Measurements from ENCODE around the gene BIN2. TPM values are rescaled to one million over a fixed set of nuclear protein-coding genes. Genes with fewer than 3 reads are reported as not detected.

BIN2 gene
- total and polyA plus RNA-seq, 2 of the 13 experiments (the other 11 are each of a cell fraction or from before 2014, with no cell fraction given): not detected

- Histone ChIP-seq H3K9ac (ENCODE audit: insufficient read depth, low read depth, low read length) (peak within 1 kb of the TSS; percentile 55), H4K20me1 (ENCODE audit: insufficient read depth, low read length) (no peaks in the 10 kb centered on the region), H3K36me3 (replicated peaks in 1 of 2; ENCODE audit: control insufficient read depth in 1 of 2, insufficient read depth in 2 of 2, low read length in 2 of 2) (no peaks in the 10 kb centered on the region; a peak in 1 of 5 replicates), H3K4me1 (ENCODE audit: insufficient read depth, low read length) (peaks cover 25% of the 10 kb centered on the region), H2AFZ (ENCODE audit: low read length) (peak within 1 kb of the TSS; percentile 71), H3K27me3 (ENCODE audit: control insufficient read depth in 1 of 2, insufficient read depth in 2 of 2, low read length in 2 of 2) (no peaks in the 10 kb centered on the region), H3K79me2 (ENCODE audit: insufficient read depth, low read length) (no peaks in the 10 kb centered on the region), H3K4me3 (replicated peaks in 1 of 3; ENCODE audit: insufficient read depth in 1 of 3, low read depth in 2 of 3, low read length in 3 of 3) (peak within 1 kb of the TSS; percentile 67 to 78 (median 69)), H3K4me2 (ENCODE audit: low read depth, low read length) (peak within 1 kb of the TSS; percentile 93), H3K9me3 (ENCODE audit: low read length) (no peaks in the 10 kb centered on the region), H3K27ac (ENCODE audit: extremely low read length, insufficient read depth, low read length) (peak within 1 kb of the TSS; percentile 70)
- ChIA-PET POLR2A (interaction anchor here (0.7 to 2.4 kb wide), 6 partner anchors 32 to 553 kb away, joined by 3 to 20 read pairs (median 3); partner anchors contain the start of genes CSRNP2 and DAZAP2), CTCF (ENCODE audit: low intra/inter-chr PET ratio, low total read pairs) (interaction anchor here (2.7 kb wide), 1 partner anchor 71 kb away, joined by 22 read pairs; no protein-coding TSS in a partner anchor)
- under 1% methylated on average over 40 of the region's 83 CpGs for WGBS (ENCODE audit: low lambda C conversion rate)
- in situ Hi-C loops (cut with HindIII; ENCODE audit: extremely low pct_ligation_motif_present, low pct_unique_long_range_greater_than_20kb) (no loop called here), intact Hi-C loops (cut with micrococcal nuclease; ENCODE audit: unreplicated experiment) (no loop called here)
- FAIRE-seq (peak; percentile 48), ATAC-seq (peak; percentile 83), DNase-seq (ENCODE audit: low spot score) (peak; percentile 56)
- BruUV-seq (replicated peaks): TSS peak; percentile 85
- 0 out of 2 replicates have a peak, but pooled peaks have one; percentile 31 for TF ChIP-seq ZNF569 (CRISPR knock-in tag; IDR thresholded peaks at IDR 0.05; ENCODE audit: borderline replicate concordance)
- TF ChIP-seq ZNF292 (CRISPR knock-in tag; IDR thresholded peaks at IDR 0.05; ENCODE audit: borderline replicate concordance, low read depth): peak; percentile 46; the same call in 1 of the 2 replicates
- TF ChIP-seq ZNF777 (CRISPR knock-in tag; IDR thresholded peaks at IDR 0.05): peak; percentile 93
- TF ChIP-seq UBTF (CRISPR knock-in tag; IDR thresholded peaks at IDR 0.05): peak; percentile 84; the same call in 1 of the 2 replicates
- TF ChIP-seq KDM2A (CRISPR knock-in tag; IDR thresholded peaks at IDR 0.05; ENCODE audit: borderline replicate concordance, low read depth): peak; percentile 32; the same call in 1 of the 2 replicates
- no peak for TF ChIP-seq SMAD3 (CRISPR knock-in tag; IDR thresholded peaks at IDR 0.05)
- TF ChIP-seq MYC (CRISPR knock-in tag; IDR thresholded peaks at IDR 0.05; ENCODE audit: borderline replicate concordance): peak; percentile 30; the same call in 1 of the 2 replicates
- TF ChIP-seq YEATS4 (CRISPR knock-in tag; IDR thresholded peaks at IDR 0.05; ENCODE audit: borderline replicate concordance): peak; percentile 75; the same call in 1 of the 2 replicates
- TF ChIP-seq ZSCAN21 (CRISPR knock-in tag; IDR thresholded peaks at IDR 0.05; ENCODE audit: borderline replicate concordance): 0 out of 2 replicates have a peak, but pooled peaks have one; percentile 0
- 0 out of 2 replicates have a peak, but pooled peaks have one; percentile 8 for TF ChIP-seq HMG20B (CRISPR knock-in tag; conservative IDR thresholded peaks at IDR 0.05)
- TF ChIP-seq SPEN (CRISPR knock-in tag; IDR thresholded peaks at IDR 0.05; ENCODE audit: low read depth): no peak
- peak; percentile 45; the same call in 1 of the 2 replicates for TF ChIP-seq ZNF790 (CRISPR knock-in tag; IDR thresholded peaks at IDR 0.05; ENCODE audit: borderline replicate concordance)
- 0 out of 2 replicates have a peak, but pooled peaks have one; percentile 49 for TF ChIP-seq ZMAT3 (CRISPR knock-in tag; conservative IDR thresholded peaks at IDR 0.05)
- no peak for TF ChIP-seq PREB (CRISPR knock-in tag; IDR thresholded peaks at IDR 0.05)
- TF ChIP-seq CTCF (CRISPR knock-in tag; IDR thresholded peaks at IDR 0.05): peak; percentile 45; the same call in 1 of the 2 replicates
Observed at GRCh38 chr12:51270067-51270950, 53.7 kb downstream of the BIN2 start, which contains the start of gene SMAGP. Gene SMAGP (minus strand): TSS chr12:51270415. CDS start chr12:51269278, 1,137 bp downstream.

Measured in HepG2 (cell line).